HepG2 (cell line): ENCODE measurements around the gene NDUFB11. TPM values are rescaled to one million over a fixed set of nuclear protein-coding genes. Genes with fewer than 3 reads are reported as not detected.
"Not testable (repeated sequence)": the region's sequence is repeated elsewhere in the genome, so short reads cannot be mapped to it uniquely, and the experiment has no call there.

Experiments
- ATAC-seq: fragments of 200-7000 bp; cut with Tn5 transposase; 3 replicates; pipeline ENCODE4 v1.9.1; 2020; ENCODE audit warnings: mild to moderate bottlenecking, moderate library complexity
- BruUV-seq: library from RNA; stranded (reverse); fragments of 400-500 nt; replicated peaks from 2 replicates; lab custom pipeline; 2021; lab: Mats Ljungman, UMichigan
- CTCF ChIA-PET: fragments of 300-600 bp; formaldehyde crosslinking; extraction: SDS; loops from one replicate; lab custom pipeline; 2021; ENCODE audit warnings: low total read pairs, inconsistent platforms, low intra/inter-chr PET ratio; lab: Yijun Ruan, JAX
- POLR2A ChIA-PET: fragments of 350-600 bp; sonication (Branson Sonifier 250); formaldehyde crosslinking; loops from one replicate; lab custom pipeline; 2020; ENCODE audit warnings: antibody characterized with exemption, inconsistent platforms; lab: Yijun Ruan, JAX
- DNase-seq: peaks from one replicate; pipeline ENCODE4 v3.0.0-alpha.2; 2015; ENCODE audit warnings: low spot score
- FAIRE-seq: peaks from 3 replicates; lab custom pipeline; 2011; peaks lifted over from hg19 to GRCh38; lab: Jason Lieb, UNC
- H2AFZ ChIP-seq: one replicate; pipeline ENCODE4 v1.6.1; 2011; ENCODE audit warnings: low read length, inconsistent platforms
- H3K27ac ChIP-seq: fragments of 300-600 bp; 3 replicates; pipeline ENCODE4 v1.8.0; 2011; ENCODE audit warnings: mixed run types, mild to moderate bottlenecking, mixed read lengths, low read length, inconsistent platforms; ENCODE audit not compliant: insufficient read depth; ENCODE audit errors: extremely low read length
- H3K27me3 ChIP-seq, 2 experiments: fragments of 200-600 bp in 1 of 2; 2 replicates in 1 of 2; 3 replicates in 1 of 2; pipeline versions ENCODE4 v1.6.0 to v1.8.0; 2011; ENCODE audit warnings: low read length in 2 of 2, mild to moderate bottlenecking in 2 of 2, moderate library complexity in 2 of 2, inconsistent platforms in 1 of 2; ENCODE audit not compliant: insufficient read depth in 2 of 2, control insufficient read depth in 1 of 2
- H3K36me3 ChIP-seq, 2 experiments: fragments of 200-600 bp in 1 of 2; replicated peaks in 1 of 2; 2 replicates in 1 of 2; 3 replicates in 1 of 2; pipeline versions ENCODE4 v1.5.1 to v1.8.0; 2011; ENCODE audit warnings: low read length in 2 of 2, inconsistent platforms in 1 of 2; ENCODE audit not compliant: insufficient read depth in 2 of 2, control insufficient read depth in 1 of 2
- H3K4me1 ChIP-seq: 2 replicates; pipeline ENCODE4 v1.5.1; 2012; ENCODE audit warnings: low read length, inconsistent platforms; ENCODE audit not compliant: insufficient read depth
- H3K4me2 ChIP-seq: 2 replicates; pipeline ENCODE4 v1.6.0; 2011; ENCODE audit warnings: low read depth, low read length, inconsistent platforms
- H3K4me3 ChIP-seq, 3 experiments: fragments of 200-600 bp in 1 of 3; sonication (generic), shearing (Covaris generic) in 1 of 3; replicated peaks in 1 of 3; 2 replicates each; pipeline ENCODE4 v1.5.1; 2011 to 2016; ENCODE audit warnings: low read length in 3 of 3, inconsistent platforms in 2 of 3, low read depth in 2 of 3, mild to moderate bottlenecking in 2 of 3, control low read depth in 1 of 3, mixed read lengths in 1 of 3; ENCODE audit not compliant: insufficient read depth in 1 of 3
- H3K79me2 ChIP-seq: one replicate; pipeline ENCODE4 v1.6.1; 2011; ENCODE audit warnings: low read length, inconsistent platforms; ENCODE audit not compliant: insufficient read depth
- H3K9ac ChIP-seq: 2 replicates; pipeline ENCODE4 v1.6.0; 2011; ENCODE audit warnings: mild to moderate bottlenecking, low read depth, low read length, inconsistent platforms; ENCODE audit not compliant: insufficient read depth
- H3K9me3 ChIP-seq: 2 replicates; pipeline ENCODE4 v1.5.1; 2012; ENCODE audit warnings: mild to moderate bottlenecking, low read length
- H4K20me1 ChIP-seq: 2 replicates; pipeline ENCODE4 v1.6.0; 2011; ENCODE audit warnings: inconsistent platforms, mild to moderate bottlenecking, low read length, moderate library complexity; ENCODE audit not compliant: insufficient read depth
- GABPA ChIP-seq, 2 experiments: IDR thresholded peaks; 2 replicates each; pipeline ENCODE4 v1.6.1; 2011 to 2016; ENCODE audit warnings: low read depth in 2 of 2, low read length in 1 of 2, missing biosample characterization in 1 of 2, missing genetic modification characterization in 1 of 2
- HNF4A ChIP-seq: sonication (generic); formaldehyde crosslinking; IDR thresholded peaks from 2 replicates; pipeline ENCODE4 v1.4.0; 2020; ENCODE audit warnings: missing genetic modification reagents
- HOXA9 ChIP-seq: sonication (generic); formaldehyde crosslinking; IDR thresholded peaks from 2 replicates; pipeline ENCODE4 v1.8.1; 2022; ENCODE audit warnings: missing genetic modification reagents, mild to moderate bottlenecking, moderate library complexity, borderline replicate concordance
- KDM2A ChIP-seq: sonication (generic); formaldehyde crosslinking; IDR thresholded peaks from 2 replicates; pipeline ENCODE4 v1.4.0; 2020; ENCODE audit warnings: low read depth, missing genetic modification reagents, borderline replicate concordance
- NFKB2 ChIP-seq: sonication (generic); formaldehyde crosslinking; IDR thresholded peaks from 2 replicates; pipeline ENCODE4 v1.4.0; 2020; ENCODE audit warnings: missing genetic modification reagents, borderline replicate concordance
- NR2F6 ChIP-seq, 2 experiments: IDR thresholded peaks; 2 replicates each; pipeline ENCODE4 v1.6.1; 2016; ENCODE audit warnings: antibody characterized with exemption in 1 of 2, mild to moderate bottlenecking in 1 of 2
- STAG1 ChIP-seq: sonication (generic); formaldehyde crosslinking; IDR thresholded peaks from 2 replicates; pipeline ENCODE4 v1.4.0; 2020; ENCODE audit warnings: missing genetic modification reagents
- TAF1 ChIP-seq: sonication (generic); formaldehyde crosslinking; IDR thresholded peaks from 2 replicates; pipeline ENCODE4 v1.4.0; 2020; ENCODE audit warnings: missing genetic modification reagents
- ZFP36L2 ChIP-seq: sonication (generic); formaldehyde crosslinking; IDR thresholded peaks from 2 replicates; pipeline ENCODE4 v1.4.0; 2020; ENCODE audit warnings: missing genetic modification reagents
- ZNF34 ChIP-seq: sonication (generic); formaldehyde crosslinking; IDR thresholded peaks from 2 replicates; pipeline ENCODE4 v1.4.0; 2020; ENCODE audit warnings: mild to moderate bottlenecking, missing genetic modification reagents, borderline replicate concordance
- WGBS: methylation state at CpG from one replicate; pipeline ENCODE4 v1.1.6; 2017; ENCODE audit warnings: low lambda C conversion rate; 5-methylcytosine and 5-hydroxymethylcytosine counted together
- in situ Hi-C: cut with HindIII; loops from 2 replicates; pipeline ENCODE4 v1.10.0; 2017; ENCODE audit warnings: low pct_unique_long_range_greater_than_20kb; ENCODE audit not compliant: extremely low pct_ligation_motif_present
- intact Hi-C: fragments of 100-400 bp; cut with micrococcal nuclease; formaldehyde crosslinking; loops from one replicate; pipeline ENCODE4 v1.10.0; 2022; ENCODE audit not compliant: unreplicated experiment
- polyA plus RNA-seq, 8 experiments: library from polyadenylated mRNA; depleted of rRNA in 3 of 8; stranded (reverse) in 7 of 8; unstranded in 1 of 8; fragments of >200 nt; fragmentation: Illumina TruSeq in 4 of 8; extraction: Trizol in 4 of 8; gene quantifications; 2 replicates each; pipeline versions ENCODE4 v1.2.1 to v1.2.3, GENCODE V29; 2011 to 2016; ENCODE audit warnings: low read depth in 4 of 8, missing spikeins in 1 of 8, mixed read lengths in 1 of 8; ENCODE audit not compliant: insufficient read depth in 1 of 8
- total RNA-seq, 5 experiments: library from RNA; depleted of rRNA; stranded (reverse); fragments of >200 nt; fragmentation: Illumina TruSeq; extraction: Trizol; gene quantifications; 2 replicates each; pipeline ENCODE4 v1.2.3, GENCODE V29; 2016; ENCODE audit warnings: low read depth in 1 of 5
- TF ChIP-seq, protein P1 (sequence below): sonication (generic); formaldehyde crosslinking; IDR thresholded peaks from 2 replicates; pipeline ENCODE4 v1.5.0; 2020; ENCODE audit warnings: mild to moderate bottlenecking, missing genetic modification reagents, moderate library complexity
- TF ChIP-seq, protein P2 (sequence below): sonication (generic); formaldehyde crosslinking; IDR thresholded peaks from 2 replicates; pipeline ENCODE4 v1.4.0; 2020; ENCODE audit warnings: missing genetic modification reagents, borderline replicate concordance

Gene NDUFB11
- total and polyA plus RNA-seq, 2 of the 13 experiments (the other 11 are each of a cell fraction or from before 2014, with no cell fraction given): 46.6 to 100 TPM

DNA sequence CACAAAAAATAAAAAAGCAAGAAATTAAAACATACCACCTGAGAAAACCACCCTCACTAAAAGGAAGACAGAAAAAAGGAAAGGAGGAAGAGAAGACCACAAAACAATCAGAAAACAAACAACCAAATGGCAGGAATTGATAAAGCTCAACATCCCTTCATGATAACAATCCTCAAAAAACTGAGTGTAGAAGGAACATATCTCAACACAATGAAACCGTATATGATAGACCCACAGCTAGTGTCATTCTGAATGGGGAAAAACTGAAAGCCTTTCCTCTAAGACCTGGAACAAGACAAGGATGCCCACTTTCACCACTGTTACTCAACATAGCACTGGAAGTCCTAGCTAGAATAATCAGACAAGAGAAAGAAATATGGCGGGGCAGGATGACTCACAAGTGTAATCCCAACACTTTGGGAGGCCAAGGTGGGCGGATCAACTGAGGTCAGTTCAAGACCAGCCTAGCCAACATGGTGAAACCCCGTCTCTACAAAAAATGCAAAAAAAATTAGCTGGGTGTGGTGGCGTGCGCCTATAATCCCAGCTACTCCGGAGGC lies 27.9 kb downstream of the NDUFB11 start:
- H3K4me2 ChIP-seq, H4K20me1 ChIP-seq, H3K9ac ChIP-seq, H3K4me3 ChIP-seq, H2AFZ ChIP-seq, CTCF ChIA-PET, DNase-seq, H3K27me3 ChIP-seq, ATAC-seq, intact Hi-C loops, H3K9me3 ChIP-seq, in situ Hi-C loops, H3K79me2 ChIP-seq, H3K4me1 ChIP-seq, H3K36me3 ChIP-seq, BruUV-seq, H3K27ac ChIP-seq, POLR2A ChIA-PET: not testable (repeated sequence)
- peak; percentile 26 for FAIRE-seq
- 92% methylated on average over 7 of the region's 7 CpGs for WGBS

DNA sequence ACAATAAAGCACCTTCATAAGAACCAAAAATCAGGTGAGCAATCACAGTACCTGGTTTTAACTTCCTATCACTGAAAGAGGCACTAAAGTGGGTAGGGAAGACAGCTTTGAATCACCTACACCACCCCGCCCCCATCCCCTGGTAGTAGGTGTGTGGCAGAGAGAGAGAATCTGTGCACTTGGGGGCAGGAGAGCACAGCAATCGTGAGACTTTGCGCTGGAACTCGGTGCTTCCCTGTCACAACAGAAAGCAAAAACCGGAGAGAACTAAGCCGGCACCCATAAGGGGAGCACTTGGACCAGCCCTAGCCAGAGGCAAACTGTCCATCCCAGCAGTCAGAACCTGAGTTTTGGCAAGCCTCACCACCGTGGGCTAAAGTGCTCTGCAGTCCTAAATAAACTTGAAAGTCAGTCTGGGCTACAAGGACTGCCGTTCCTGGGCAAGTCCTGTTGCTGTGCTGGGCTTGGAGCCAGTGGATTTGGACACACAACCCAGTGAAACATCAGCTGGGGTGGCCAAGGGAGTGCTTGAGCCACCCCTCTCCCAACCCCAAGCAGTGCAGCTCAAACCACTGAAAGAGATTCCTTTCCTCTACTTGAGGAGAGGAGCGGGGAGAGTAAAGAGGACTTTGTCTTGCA lies 32.1 kb downstream of the NDUFB11 start:
- ATAC-seq: peak; percentile 93
- Histone ChIP-seq H4K20me1 (no peaks in the 10 kb centered on the region), H3K79me2 (no peaks in the 10 kb centered on the region), H3K4me2 (peak overlapping the region; percentile 63), H3K27ac (no peak overlapping the region), H3K4me3 (peak overlapping the region in 1 of 3 experiments; percentile 50; a peak in 2 of 6 replicates), H3K4me1 (peaks cover 7% of the 10 kb centered on the region; the same call in 1 of the 2 replicates), H3K9ac (no peak overlapping the region), H3K27me3 (no peaks in the 10 kb centered on the region), H2AFZ (peak overlapping the region; percentile 63), H3K36me3 (no peaks in the 10 kb centered on the region), H3K9me3 (no peaks in the 10 kb centered on the region)
- no TSS peak for BruUV-seq
- CTCF ChIA-PET: no interaction called here
- peak; percentile 85 for FAIRE-seq
- POLR2A ChIA-PET: interaction anchor here (1.3 kb wide), 1 partner anchor 16 kb away, joined by 3 read pairs; no protein-coding TSS in a partner anchor
- TF ChIP-seq NFKB2 (no peak), ZNF34 (CRISPR knock-in tag) (no peak), STAG1 (CRISPR knock-in tag) (peak; percentile 61), TAF1 (no peak), HNF4A (CRISPR knock-in tag) (peak; percentile 19), HOXA9 (CRISPR knock-in tag) (no peak), ZFP36L2 (CRISPR knock-in tag) (no peak), NR2F6 (IDR thresholded peaks at IDR 0.05) (no peak), NR2F6 (CRISPR knock-in tag; IDR thresholded peaks at IDR 0.05) (no peak), GABPA (IDR thresholded peaks at IDR 0.05; ENCODE audit: low read depth, low read length) (no peak), GABPA (CRISPR knock-in tag; IDR thresholded peaks at IDR 0.05; ENCODE audit: low read depth) (no peak), KDM2A (CRISPR knock-in tag) (peak; percentile 17; the same call in 1 of the 2 replicates)
- TF ChIP-seq, protein P1, sequence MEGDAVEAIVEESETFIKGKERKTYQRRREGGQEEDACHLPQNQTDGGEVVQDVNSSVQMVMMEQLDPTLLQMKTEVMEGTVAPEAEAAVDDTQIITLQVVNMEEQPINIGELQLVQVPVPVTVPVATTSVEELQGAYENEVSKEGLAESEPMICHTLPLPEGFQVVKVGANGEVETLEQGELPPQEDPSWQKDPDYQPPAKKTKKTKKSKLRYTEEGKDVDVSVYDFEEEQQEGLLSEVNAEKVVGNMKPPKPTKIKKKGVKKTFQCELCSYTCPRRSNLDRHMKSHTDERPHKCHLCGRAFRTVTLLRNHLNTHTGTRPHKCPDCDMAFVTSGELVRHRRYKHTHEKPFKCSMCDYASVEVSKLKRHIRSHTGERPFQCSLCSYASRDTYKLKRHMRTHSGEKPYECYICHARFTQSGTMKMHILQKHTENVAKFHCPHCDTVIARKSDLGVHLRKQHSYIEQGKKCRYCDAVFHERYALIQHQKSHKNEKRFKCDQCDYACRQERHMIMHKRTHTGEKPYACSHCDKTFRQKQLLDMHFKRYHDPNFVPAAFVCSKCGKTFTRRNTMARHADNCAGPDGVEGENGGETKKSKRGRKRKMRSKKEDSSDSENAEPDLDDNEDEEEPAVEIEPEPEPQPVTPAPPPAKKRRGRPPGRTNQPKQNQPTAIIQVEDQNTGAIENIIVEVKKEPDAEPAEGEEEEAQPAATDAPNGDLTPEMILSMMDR (CRISPR knock-in tag): peak; percentile 71
- TF ChIP-seq, protein P2, sequence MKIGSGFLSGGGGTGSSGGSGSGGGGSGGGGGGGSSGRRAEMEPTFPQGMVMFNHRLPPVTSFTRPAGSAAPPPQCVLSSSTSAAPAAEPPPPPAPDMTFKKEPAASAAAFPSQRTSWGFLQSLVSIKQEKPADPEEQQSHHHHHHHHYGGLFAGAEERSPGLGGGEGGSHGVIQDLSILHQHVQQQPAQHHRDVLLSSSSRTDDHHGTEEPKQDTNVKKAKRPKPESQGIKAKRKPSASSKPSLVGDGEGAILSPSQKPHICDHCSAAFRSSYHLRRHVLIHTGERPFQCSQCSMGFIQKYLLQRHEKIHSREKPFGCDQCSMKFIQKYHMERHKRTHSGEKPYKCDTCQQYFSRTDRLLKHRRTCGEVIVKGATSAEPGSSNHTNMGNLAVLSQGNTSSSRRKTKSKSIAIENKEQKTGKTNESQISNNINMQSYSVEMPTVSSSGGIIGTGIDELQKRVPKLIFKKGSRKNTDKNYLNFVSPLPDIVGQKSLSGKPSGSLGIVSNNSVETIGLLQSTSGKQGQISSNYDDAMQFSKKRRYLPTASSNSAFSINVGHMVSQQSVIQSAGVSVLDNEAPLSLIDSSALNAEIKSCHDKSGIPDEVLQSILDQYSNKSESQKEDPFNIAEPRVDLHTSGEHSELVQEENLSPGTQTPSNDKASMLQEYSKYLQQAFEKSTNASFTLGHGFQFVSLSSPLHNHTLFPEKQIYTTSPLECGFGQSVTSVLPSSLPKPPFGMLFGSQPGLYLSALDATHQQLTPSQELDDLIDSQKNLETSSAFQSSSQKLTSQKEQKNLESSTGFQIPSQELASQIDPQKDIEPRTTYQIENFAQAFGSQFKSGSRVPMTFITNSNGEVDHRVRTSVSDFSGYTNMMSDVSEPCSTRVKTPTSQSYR (CRISPR knock-in tag): 0 out of 2 replicates have a peak, but pooled peaks have one; percentile 29
- peak; percentile 22 for DNase-seq
- in situ Hi-C loops (no loop called here), intact Hi-C loops (no loop called here)
- 28% methylated on average over 4 of the region's 9 CpGs for WGBS
